DMS153 treated with DMSO at 0.1 percent for 48 hours (cell line): Measurements from ENCODE around the gene PTPRN2.
"Not testable (repeated sequence)": the region's sequence is repeated elsewhere in the genome, so short reads cannot be mapped to it uniquely, and the experiment has no call there.

Experiments
- DNase-seq: peaks from one replicate; lab custom pipeline; 2025; ENCODE audit not compliant: unreplicated experiment; lab: John Stamatoyannopoulos, UW

The PTPRN2 gene

GRCh38 chr7:158357898-158358821 lies 229.5 kb downstream of the PTPRN2 start:
- DNase-seq: no peak

- DNase-seq: no peak
Measured at GRCh38 chr7:158357106-158357897, 230.3 kb downstream of the PTPRN2 start.

DNA sequence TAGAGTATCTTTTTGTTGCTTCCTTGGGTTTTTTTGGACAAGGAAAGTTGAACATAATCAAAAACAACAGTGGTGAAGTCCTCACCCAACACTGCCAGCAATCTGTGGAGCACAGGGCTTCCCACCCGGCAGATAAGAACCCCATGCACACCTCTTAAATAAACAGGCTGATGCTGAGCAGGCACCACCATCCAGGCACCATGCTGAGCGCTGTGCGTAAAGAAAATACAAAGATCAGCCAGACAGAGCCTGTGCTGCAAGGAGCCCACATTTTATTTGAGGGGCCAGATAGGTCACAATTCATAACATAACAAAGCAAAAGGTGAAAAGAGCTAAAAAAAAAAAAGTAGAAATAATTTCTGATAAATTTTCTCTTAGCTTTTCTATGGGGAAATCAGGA lies 231.2 kb downstream of the PTPRN2 start:
- DNase-seq: no peak

DNA sequence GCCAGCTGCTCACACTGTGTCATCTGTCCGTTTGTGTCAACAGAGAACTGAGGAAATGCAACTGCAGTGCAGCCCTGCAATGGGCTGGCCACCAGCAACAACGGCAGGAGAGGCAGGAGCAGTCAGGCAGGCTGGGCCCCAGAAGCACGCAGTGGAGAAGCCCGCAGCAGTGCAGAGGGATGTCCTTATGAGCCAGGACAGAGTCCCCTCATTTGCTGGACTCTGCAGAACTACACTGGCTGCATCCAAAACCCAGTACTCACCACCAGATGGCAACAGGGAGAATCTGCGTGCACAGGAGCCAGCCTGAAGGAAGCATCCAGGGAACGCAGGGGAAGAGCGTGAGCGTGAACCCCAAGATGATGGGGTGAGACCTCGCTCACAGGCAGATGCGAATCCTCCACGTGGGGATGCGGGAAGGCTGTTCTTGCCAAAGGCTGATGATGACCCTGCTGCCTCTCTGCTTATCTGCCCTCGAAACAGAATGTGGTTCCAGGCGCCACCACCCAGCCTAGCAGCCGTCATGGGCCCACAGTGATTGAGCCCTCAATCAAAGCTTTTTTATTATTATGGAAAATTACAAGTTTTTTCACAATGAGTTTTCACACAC lies 232.1 kb downstream of the PTPRN2 start:
- DNase-seq: no peak

GRCh38 chr7:158354861-158355260 lies 232.8 kb downstream of the PTPRN2 start:
- DNase-seq: no peak

DNA sequence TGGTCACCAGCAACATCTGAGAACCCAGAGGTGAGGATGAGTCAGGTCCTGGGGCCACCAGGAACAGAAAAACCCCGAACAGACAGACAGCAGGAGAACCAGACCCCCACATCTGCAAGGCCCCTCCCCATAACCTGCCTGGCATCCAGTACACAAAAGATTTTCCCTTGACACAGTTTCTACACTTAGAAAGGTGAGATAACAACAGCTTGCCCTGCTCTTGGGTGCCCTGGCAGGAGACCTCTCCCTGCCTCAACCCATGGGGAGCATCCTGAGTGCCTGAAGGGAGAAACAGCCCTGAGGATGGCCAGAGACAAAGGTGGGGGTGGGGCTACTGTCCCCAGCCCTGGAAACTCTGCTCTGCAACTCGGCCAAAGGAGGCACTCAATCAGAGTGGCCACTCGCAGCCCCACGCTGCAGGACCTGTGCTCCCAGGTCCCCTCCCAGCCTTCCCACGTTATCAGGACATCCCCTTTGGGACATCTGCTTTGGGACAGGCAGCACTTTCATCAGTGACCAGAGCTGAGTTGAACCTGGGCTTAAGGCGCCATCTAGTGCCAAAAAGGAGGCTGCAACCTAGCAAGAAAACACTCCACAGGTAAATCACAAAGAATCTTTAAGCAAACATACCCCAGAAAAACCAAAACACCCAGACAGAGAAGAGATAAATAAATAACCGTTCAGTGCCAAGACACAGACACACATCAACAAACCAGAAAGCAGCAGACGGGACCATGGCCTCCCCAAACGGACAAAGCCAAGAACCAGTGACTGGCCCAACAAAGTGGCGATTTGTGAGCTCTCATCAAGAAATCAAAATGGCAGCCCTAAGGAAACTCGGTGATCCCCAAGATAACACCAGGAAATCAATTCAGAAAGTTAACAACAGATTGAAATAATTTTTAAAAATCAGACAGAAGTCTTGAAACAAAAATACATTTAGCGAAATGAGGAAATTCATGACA lies 233.7 kb downstream of the PTPRN2 start:
- DNase-seq: no peak

GRCh38 chr7:158351899-158352729 lies 235.5 kb downstream of the PTPRN2 start:
- DNase-seq: not testable (repeated sequence)

GRCh38 chr7:158351481-158351880 lies 236.1 kb downstream of the PTPRN2 start:
- no peak for DNase-seq

DNA sequence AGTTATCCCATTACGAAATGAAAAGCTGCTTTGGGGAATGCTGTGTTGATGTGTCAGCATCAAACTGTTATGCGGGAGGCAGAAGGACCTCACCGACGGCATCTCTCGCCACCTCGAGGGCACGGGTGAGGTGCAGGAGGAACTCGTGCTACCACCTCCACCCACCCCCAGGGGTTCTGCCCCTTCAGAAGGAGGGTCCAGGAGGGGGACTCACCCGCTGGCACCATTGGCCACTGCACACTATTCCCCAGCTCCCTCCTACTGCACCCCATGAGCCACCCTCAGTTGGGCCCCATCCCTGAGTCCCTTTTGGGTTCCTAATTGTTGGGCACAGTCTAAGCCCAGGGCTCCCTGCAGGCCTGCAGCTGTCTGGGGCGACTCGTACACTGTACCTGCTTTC lies 236.6 kb downstream of the PTPRN2 start:
- no peak for DNase-seq

GRCh38 chr7:158350166-158350900 lies 237.3 kb downstream of the PTPRN2 start:
- no peak for DNase-seq

DNA sequence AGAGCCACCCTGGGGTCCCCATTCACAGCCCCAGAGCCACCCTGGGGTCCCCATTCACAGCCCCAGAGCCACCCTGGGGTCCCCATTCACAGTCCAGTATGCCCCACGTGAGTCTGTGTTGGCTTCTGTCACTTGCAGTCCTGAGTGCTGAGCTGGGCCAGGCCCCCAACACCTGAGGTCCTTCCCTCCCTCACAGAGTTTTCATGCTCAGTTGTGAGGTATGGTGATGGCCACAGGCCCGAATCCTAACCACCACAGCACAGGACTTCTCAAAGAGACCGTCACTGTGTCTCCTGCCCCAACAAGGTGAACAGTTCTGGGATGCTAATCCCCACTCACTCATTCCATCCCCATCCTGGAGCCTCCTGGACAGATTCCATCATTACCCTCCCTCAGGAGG lies 239.2 kb downstream of the PTPRN2 start:
- no peak for DNase-seq

DNA sequence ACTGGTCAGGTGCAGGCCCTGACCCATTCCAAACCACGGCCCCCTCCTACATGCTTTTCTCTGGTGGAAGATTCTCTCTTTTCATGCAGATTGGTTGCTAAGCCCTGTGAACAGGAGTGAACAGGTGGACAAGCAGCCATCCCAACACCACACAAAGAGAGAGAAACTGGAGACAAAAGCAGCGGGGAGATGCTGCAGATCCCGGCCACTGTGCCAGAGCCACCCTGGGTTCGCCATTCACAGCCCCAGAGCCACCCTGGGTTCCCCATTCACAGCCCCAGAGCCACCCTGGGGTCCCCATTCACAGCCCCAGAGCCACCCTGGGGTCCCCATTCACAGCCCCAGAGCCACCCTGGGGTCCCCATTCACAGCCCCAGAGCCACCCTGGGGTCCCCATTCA lies 239.6 kb downstream of the PTPRN2 start:
- not testable (repeated sequence) for DNase-seq

- DNase-seq: no peak
Measured at GRCh38 chr7:158345731-158346130, 241.9 kb downstream of the PTPRN2 start.

DNA sequence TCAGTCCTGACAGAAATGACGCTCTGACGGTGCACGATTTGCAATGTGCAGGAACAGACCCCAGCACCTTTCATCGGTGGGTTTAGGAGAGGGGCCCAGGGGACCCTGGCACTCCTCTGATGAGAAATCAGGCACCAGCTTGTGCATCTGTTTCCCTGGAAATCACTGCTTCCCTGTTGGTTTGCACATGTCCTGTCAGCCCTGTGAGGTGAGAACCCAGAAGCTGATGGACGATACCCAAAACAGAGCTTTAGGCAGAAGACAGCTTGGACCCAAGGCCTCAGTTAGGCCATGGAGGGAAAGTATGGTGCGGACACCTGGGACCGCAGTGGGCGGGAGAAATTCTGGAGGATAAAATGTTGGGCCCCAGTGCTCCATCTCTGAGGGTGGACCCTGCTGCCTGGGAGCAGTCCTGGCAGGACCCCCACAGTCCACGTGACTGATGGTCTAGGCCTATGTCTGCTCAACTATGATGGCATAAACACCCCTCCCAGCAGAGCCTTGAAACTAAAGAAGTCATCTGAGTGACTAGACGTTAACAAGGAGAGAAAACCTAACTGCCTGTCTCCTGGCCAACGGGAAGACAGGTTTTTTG lies 242.8 kb downstream of the PTPRN2 start:
- DNase-seq: no peak

GRCh38 chr7:158343936-158344455 lies 243.6 kb downstream of the PTPRN2 start:
- no peak for DNase-seq

DNA sequence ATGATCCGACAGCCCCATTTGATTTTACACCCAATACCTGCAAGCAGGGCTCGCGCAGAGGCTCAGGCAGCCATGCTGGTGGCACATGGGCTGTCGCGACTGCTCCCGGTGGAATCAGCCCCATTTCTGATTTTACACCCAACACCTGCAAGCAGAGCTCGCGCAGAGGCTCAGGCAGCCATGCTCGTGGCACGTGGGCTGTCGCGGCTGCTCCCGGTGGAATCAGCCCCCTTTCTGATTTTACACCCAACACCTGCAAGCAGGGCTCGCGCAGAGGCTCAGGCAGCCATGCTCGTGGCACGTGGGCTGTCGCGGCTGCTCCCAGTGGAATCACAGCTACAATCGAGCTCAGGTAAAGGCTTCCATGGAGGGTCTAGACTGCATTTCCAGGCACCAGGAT lies 244.1 kb downstream of the PTPRN2 start:
- DNase-seq: no peak

DNA sequence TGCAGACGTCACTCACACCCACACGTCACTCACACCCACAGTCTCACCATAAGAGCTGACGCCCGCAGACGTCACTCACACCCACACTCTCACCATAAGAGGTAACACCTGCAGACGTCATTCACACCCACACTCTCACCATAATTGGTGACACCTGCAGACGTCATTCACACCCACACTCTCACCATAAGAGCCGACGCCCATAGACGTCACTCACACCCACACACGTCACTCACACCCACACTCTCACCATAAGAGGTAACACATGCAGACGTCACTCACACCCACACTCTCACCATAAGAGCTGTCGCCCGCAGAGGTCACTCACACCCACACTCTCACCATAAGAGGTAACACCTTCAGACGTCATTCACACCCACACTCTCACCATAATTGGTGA lies 246.5 kb downstream of the PTPRN2 start:
- DNase-seq: not testable (repeated sequence)

- not testable (repeated sequence) for DNase-seq
Measured at GRCh38 chr7:158336952-158337351, 250.7 kb downstream of the PTPRN2 start.
